H9 (cell line): Measurements from ENCODE around the gene PPP2R5B. TPM values are rescaled to one million over a fixed set of nuclear protein-coding genes. Genes with fewer than 3 reads are reported as not detected.

Experiments used
- DNase-seq: peaks from one replicate; pipeline ENCODE4 v3.0.0-alpha.2; 2017
- H2AFZ ChIP-seq: one replicate; pipeline ENCODE4 v1.6.1; 2013; ENCODE audit warnings: mild to moderate bottlenecking, low read length, control low read depth, moderate library complexity
- H2AK5ac ChIP-seq: 2 replicates; pipeline ENCODE4 v1.6.1; 2013; ENCODE audit warnings: low read length, control low read depth, mixed read lengths; ENCODE audit not compliant: insufficient read length
- H2BK120ac ChIP-seq: one replicate; pipeline ENCODE4 v1.6.1; 2013; ENCODE audit warnings: low read depth, mild to moderate bottlenecking, low read length, control low read depth, inconsistent platforms; ENCODE audit not compliant: poor library complexity, severe bottlenecking
- H2BK12ac ChIP-seq: 2 replicates; pipeline ENCODE4 v1.6.1; 2013; ENCODE audit warnings: low read length, control low read depth, mixed read lengths, low read depth; ENCODE audit not compliant: insufficient read length
- H2BK15ac ChIP-seq: 2 replicates; pipeline ENCODE4 v1.6.1; 2013; ENCODE audit warnings: low read depth, low read length, control low read depth
- H2BK20ac ChIP-seq: one replicate; pipeline ENCODE4 v1.6.1; 2013; ENCODE audit warnings: low read depth, mild to moderate bottlenecking, low read length, control low read depth, inconsistent platforms; ENCODE audit not compliant: poor library complexity, severe bottlenecking
- H2BK5ac ChIP-seq: 2 replicates; pipeline ENCODE4 v1.6.1; 2013; ENCODE audit warnings: low read length, control low read depth, mixed read lengths; ENCODE audit not compliant: insufficient read length
- H3K14ac ChIP-seq: 2 replicates; pipeline ENCODE4 v1.6.1; 2013; ENCODE audit warnings: low read length, control low read depth; ENCODE audit not compliant: insufficient read depth
- H3K18ac ChIP-seq: 2 replicates; pipeline ENCODE4 v1.6.1; 2013; ENCODE audit warnings: low read depth, mild to moderate bottlenecking, mixed read lengths, low read length, control low read depth; ENCODE audit not compliant: insufficient read length
- H3K23ac ChIP-seq: 2 replicates; pipeline ENCODE4 v1.6.1; 2013; ENCODE audit warnings: low read length, control low read depth, mixed read lengths, low read depth; ENCODE audit not compliant: insufficient read length
- H3K23me2 ChIP-seq: 2 replicates; pipeline ENCODE4 v1.6.1; 2013; ENCODE audit warnings: low read depth, mild to moderate bottlenecking, mixed read lengths, low read length, control low read depth; ENCODE audit not compliant: insufficient read length, poor library complexity, severe bottlenecking
- H3K27ac ChIP-seq: 2 replicates; pipeline ENCODE4 v1.5.1; 2013; ENCODE audit warnings: low read length, control low read depth, mixed read lengths, low read depth; ENCODE audit not compliant: insufficient read length
- H3K27me3 ChIP-seq: 2 replicates; pipeline ENCODE4 v1.6.1; 2013; ENCODE audit warnings: low read length, control low read depth, inconsistent platforms; ENCODE audit not compliant: insufficient read depth
- H3K4ac ChIP-seq: 2 replicates; pipeline ENCODE4 v1.6.1; 2013; ENCODE audit warnings: low read depth, mild to moderate bottlenecking, control low read depth, inconsistent platforms, low read length, moderate library complexity
- H3K4me1 ChIP-seq: 2 replicates; pipeline ENCODE4 v1.6.1; 2013; ENCODE audit warnings: low read length, control low read depth, inconsistent platforms; ENCODE audit not compliant: insufficient read depth
- H3K4me2 ChIP-seq: 2 replicates; pipeline ENCODE4 v1.6.1; 2013; ENCODE audit warnings: low read length, control low read depth, mixed read lengths; ENCODE audit not compliant: insufficient read length, insufficient read depth
- H3K56ac ChIP-seq: 2 replicates; pipeline ENCODE4 v1.6.1; 2013; ENCODE audit warnings: low read depth, mild to moderate bottlenecking, mixed read lengths, low read length, control low read depth; ENCODE audit not compliant: insufficient read length
- H3K79me1 ChIP-seq: 2 replicates; pipeline ENCODE4 v1.6.1; 2013; ENCODE audit warnings: low read depth, mild to moderate bottlenecking, moderate library complexity, low read length, control low read depth, inconsistent platforms; ENCODE audit not compliant: insufficient read depth, poor library complexity, severe bottlenecking
- H3K79me2 ChIP-seq: 2 replicates; pipeline ENCODE4 v1.6.1; 2013; ENCODE audit warnings: low read length, control low read depth, inconsistent platforms; ENCODE audit not compliant: insufficient read depth
- H3K9ac ChIP-seq: 2 replicates; pipeline ENCODE4 v1.6.1; 2013; ENCODE audit warnings: low read length, control low read depth, mixed read lengths; ENCODE audit not compliant: insufficient read length; ENCODE audit errors: extremely low read depth
- H3K9me3 ChIP-seq: one replicate; pipeline ENCODE4 v1.6.1; 2013; ENCODE audit warnings: low read depth, low read length, inconsistent platforms; ENCODE audit not compliant: control insufficient read depth
- H3T11ph ChIP-seq: one replicate; pipeline ENCODE4 v1.6.1; 2013; ENCODE audit warnings: mild to moderate bottlenecking, low read length, control low read depth, inconsistent platforms
- H4K20me1 ChIP-seq: one replicate; pipeline ENCODE4 v1.6.1; 2013; ENCODE audit not compliant: control insufficient read depth, insufficient read length, insufficient read depth
- H4K5ac ChIP-seq: 2 replicates; pipeline ENCODE4 v1.6.1; 2013; ENCODE audit warnings: low read depth, mild to moderate bottlenecking, mixed read lengths, low read length, control low read depth; ENCODE audit not compliant: insufficient read length
- H4K8ac ChIP-seq: replicated peaks from 2 replicates; pipeline ENCODE4 v1.6.1; 2013; ENCODE audit warnings: low read length, control low read depth, mixed read lengths, low read depth; ENCODE audit not compliant: insufficient read length
- H4K91ac ChIP-seq: 2 replicates; pipeline ENCODE4 v1.6.1; 2013; ENCODE audit warnings: low read depth, mild to moderate bottlenecking, moderate library complexity, mixed read lengths, low read length, control low read depth; ENCODE audit not compliant: insufficient read length
- H3K27ac Mint-ChIP-seq, 3 experiments: 2 replicates in 2 of 3; 3 replicates in 1 of 3; pipeline ENCODE4 v1.8.0; 2020 to 2021; ENCODE audit warnings: mixed read lengths in 3 of 3, mild to moderate bottlenecking in 1 of 3, moderate library complexity in 1 of 3
- H3K27me3 Mint-ChIP-seq: 2 replicates; pipeline ENCODE4 v1.8.0; 2021; ENCODE audit warnings: low read depth, mild to moderate bottlenecking, moderate library complexity, mixed read lengths
- H3K36me3 Mint-ChIP-seq, 3 experiments: 2 replicates in 2 of 3; 3 replicates in 1 of 3; pipeline ENCODE4 v1.8.0; 2020 to 2021; ENCODE audit warnings: low read depth in 3 of 3, mixed read lengths in 3 of 3; ENCODE audit not compliant: insufficient read depth in 1 of 3
- H3K4me1 Mint-ChIP-seq, 2 experiments: 2 replicates each; pipeline ENCODE4 v1.8.0; 2020; ENCODE audit warnings: mixed read lengths in 2 of 2
- H3K4me3 Mint-ChIP-seq, 2 experiments: 2 replicates in 1 of 2; 3 replicates in 1 of 2; pipeline ENCODE4 v1.8.0; 2020 to 2021; ENCODE audit warnings: mild to moderate bottlenecking in 2 of 2, mixed read lengths in 2 of 2, moderate library complexity in 1 of 2
- H3K9me3 Mint-ChIP-seq, 2 experiments: 2 replicates in 1 of 2; 3 replicates in 1 of 2; pipeline ENCODE4 v1.8.0; 2020; ENCODE audit warnings: mild to moderate bottlenecking in 2 of 2, mixed read lengths in 2 of 2, moderate library complexity in 1 of 2
- WGBS: extraction: QIAGEN DNeasy Blood & Tissue Kit; methylation state at CpG from one replicate; pipeline ENCODE4 v1.1.7; 2013; ENCODE audit warnings: missing lambda C conversion rate, low lambda C conversion rate, mixed read lengths; ENCODE audit not compliant: insufficient read length; ENCODE audit errors: extremely low coverage; 5-methylcytosine and 5-hydroxymethylcytosine counted together
- total RNA-seq: library from RNA; stranded (reverse); gene quantifications from 2 replicates; pipeline ENCODE4 v1.2.1, GENCODE V29; 2021
- TF ChIP-seq, protein P1 (sequence below): fragments of 200-600 bp; sonication (generic); conservative IDR thresholded peaks from 3 replicates; pipeline ENCODE4 v1.8.0; 2021; ENCODE audit warnings: antibody characterized with exemption, mild to moderate bottlenecking

Gene PPP2R5B
- total RNA-seq, 1 experiment from 2014 or later = 6.3 TPM

DNA sequence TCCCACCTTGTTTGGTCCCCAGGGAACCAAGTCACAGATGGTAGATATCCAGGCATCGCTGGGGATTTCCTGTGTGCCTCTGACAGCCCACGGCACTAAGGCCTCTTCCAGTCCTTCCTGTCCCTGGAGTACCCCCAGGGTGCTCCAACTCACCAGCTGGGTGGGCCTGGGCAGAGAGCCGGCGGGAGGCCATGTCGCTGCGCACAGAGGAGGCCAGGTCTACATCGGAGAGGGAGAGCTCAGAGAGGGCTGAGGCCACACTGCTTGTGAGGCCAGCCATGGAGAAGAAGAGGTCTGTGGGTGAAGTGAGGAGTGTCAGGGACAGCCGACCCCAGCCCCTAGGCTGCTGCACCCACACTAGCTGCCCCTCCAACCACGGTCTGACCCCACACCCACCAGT is 12.8 kb upstream of the PPP2R5B start:
- Histone ChIP-seq H3K4me1 (no peaks in the 10 kb centered on the region), H3K23ac (no peak overlapping the region), H2BK20ac (no peak overlapping the region), H3K9ac (no peak overlapping the region), H3K4ac (no peak overlapping the region), H3K27me3 (no peaks in the 10 kb centered on the region), H2AFZ (no peak overlapping the region), H4K91ac (no peak overlapping the region), H2BK5ac (no peak overlapping the region), H4K8ac (no peak overlapping the region), H2BK15ac (no peak overlapping the region), H2BK120ac (no peak overlapping the region), H3K14ac (no peak overlapping the region), H3K23me2 (peaks cover 6% of the 10 kb centered on the region), H3K79me2 (no peaks in the 10 kb centered on the region), H4K20me1 (no peaks in the 10 kb centered on the region), H4K5ac (no peak overlapping the region), H3K18ac (no peak overlapping the region), H3K27ac (no peak overlapping the region), H2BK12ac (no peak overlapping the region), H3K4me2 (no peak overlapping the region), H3K9me3 (no peaks in the 10 kb centered on the region), H2AK5ac (no peak overlapping the region), H3K56ac (no peak overlapping the region), H3K79me1 (no peaks in the 10 kb centered on the region), H3T11ph (no peak overlapping the region)
- H3K4me3 Mint-ChIP-seq = no peak overlapping the region
- no CpG with 5 or more reads among the region's 9 CpGs for whole genome bisulfite sequencing
- TF ChIP-seq, protein P1, sequence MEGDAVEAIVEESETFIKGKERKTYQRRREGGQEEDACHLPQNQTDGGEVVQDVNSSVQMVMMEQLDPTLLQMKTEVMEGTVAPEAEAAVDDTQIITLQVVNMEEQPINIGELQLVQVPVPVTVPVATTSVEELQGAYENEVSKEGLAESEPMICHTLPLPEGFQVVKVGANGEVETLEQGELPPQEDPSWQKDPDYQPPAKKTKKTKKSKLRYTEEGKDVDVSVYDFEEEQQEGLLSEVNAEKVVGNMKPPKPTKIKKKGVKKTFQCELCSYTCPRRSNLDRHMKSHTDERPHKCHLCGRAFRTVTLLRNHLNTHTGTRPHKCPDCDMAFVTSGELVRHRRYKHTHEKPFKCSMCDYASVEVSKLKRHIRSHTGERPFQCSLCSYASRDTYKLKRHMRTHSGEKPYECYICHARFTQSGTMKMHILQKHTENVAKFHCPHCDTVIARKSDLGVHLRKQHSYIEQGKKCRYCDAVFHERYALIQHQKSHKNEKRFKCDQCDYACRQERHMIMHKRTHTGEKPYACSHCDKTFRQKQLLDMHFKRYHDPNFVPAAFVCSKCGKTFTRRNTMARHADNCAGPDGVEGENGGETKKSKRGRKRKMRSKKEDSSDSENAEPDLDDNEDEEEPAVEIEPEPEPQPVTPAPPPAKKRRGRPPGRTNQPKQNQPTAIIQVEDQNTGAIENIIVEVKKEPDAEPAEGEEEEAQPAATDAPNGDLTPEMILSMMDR = no peak
- peaks cover 9 to 13% of the 10 kb centered on the region in 2 experiments for H3K4me1 Mint-ChIP-seq
- H3K36me3 Mint-ChIP-seq = peaks cover 14 to 47% (median 35%) of the 10 kb centered on the region in 3 experiments; a peak in 6 of 7 replicates
- H3K27me3 Mint-ChIP-seq = no peaks in the 10 kb centered on the region
- H3K9me3 Mint-ChIP-seq = no peaks in the 10 kb centered on the region
- DNase-seq = no peak
- H3K27ac Mint-ChIP-seq = no peak overlapping the region
